Activated naive CD4-positive, alpha-beta T cell treated with anti-CD3 and anti-CD28 coated beads, Interleukin-2, amount 50 U/mL, for 24 hours (primary cell): ENCODE data around the gene LCTL.
"Not testable (repeated sequence)": the region's sequence is repeated elsewhere in the genome, so short reads cannot be mapped to it uniquely, and the experiment has no call there.

Experiments used
- H3K27ac Mint-ChIP-seq: one replicate; pipeline ENCODE4 v1.8.0; 2021; ENCODE audit warnings: mild to moderate bottlenecking, mixed read lengths
- H3K27me3 Mint-ChIP-seq: one replicate; pipeline ENCODE4 v1.8.0; 2021; ENCODE audit warnings: mixed read lengths
- H3K36me3 Mint-ChIP-seq: one replicate; pipeline ENCODE4 v1.8.0; 2021; ENCODE audit warnings: mixed read lengths
- H3K4me1 Mint-ChIP-seq: one replicate; pipeline ENCODE4 v1.8.0; 2021; ENCODE audit warnings: mixed read lengths
- H3K4me3 Mint-ChIP-seq: one replicate; pipeline ENCODE4 v1.8.0; 2021; ENCODE audit warnings: mild to moderate bottlenecking, mixed read lengths
- H3K9me3 Mint-ChIP-seq: one replicate; pipeline ENCODE4 v1.8.0; 2021; ENCODE audit warnings: mixed read lengths

Gene LCTL

DNA sequence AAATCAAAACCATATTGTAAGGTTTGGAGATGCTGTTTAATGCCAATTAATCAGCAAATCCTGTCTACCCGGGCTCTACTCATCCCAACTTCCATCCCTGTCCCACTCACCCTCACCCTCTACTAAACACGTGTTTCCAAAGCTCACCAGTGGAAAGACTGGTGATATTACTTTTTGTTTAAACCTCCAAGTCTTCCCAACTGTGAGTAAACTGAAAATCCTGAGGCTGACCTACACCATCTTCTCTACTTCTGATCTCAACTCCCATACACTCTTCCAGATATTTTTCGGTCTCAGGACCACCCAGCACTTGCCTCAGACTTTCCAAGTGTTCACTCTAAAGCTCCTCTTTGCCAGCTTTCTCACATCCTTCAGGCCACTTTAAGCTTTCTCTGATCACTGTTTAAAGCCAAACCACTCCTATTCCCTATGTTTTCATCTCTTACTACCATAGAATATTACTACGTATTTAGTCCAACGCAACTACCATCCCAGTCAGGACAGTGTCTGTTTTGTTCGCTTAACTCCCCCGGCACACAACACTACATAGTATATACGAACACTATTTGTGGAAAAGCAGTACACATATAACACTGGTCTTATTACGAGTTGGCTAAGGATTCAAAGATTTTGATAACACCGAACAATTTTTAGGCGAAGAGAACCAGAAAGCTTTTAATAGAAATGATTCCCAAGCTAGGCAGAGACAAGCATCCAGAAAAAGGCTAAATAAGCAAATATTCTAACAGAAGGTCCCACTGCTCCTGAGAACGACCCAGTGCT, 61.8 kb downstream of the LCTL start:
- peaks cover 62% of the 10 kb centered on the region for H3K4me1 Mint-ChIP-seq
- H3K36me3 Mint-ChIP-seq = peaks cover 39% of the 10 kb centered on the region
- H3K4me3 Mint-ChIP-seq = peak overlapping the region; percentile 97
- H3K9me3 Mint-ChIP-seq = no peaks in the 10 kb centered on the region
- peak overlapping the region; percentile 100 for H3K27ac Mint-ChIP-seq
- H3K27me3 Mint-ChIP-seq = no peaks in the 10 kb centered on the region

DNA sequence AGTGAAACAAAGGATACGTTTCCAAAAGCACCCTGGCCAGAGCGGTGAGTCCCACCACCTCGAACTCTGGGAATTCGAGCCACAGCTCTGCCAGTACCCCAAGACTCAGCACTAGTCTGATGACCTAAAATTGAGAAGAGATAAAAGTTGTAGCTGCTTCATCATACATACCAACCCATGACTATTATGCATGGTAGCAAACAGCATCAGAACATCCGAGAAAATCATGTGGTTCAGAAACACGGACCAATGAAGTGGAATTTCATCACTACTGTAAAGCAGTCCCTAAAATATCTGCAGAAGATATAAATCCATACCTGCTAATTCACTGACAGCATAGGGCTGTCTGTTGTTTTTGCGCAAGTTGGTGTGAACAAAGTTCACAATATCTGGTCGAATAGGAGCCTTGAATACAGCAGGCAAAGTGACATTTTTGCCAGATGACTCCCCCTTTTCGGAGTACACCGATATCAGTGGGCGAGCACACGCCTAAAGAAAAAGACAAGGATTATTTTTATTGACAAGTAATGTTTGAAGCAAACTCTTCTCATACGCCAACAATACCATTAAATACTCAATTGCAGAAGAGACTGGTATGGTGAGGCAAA, 62.7 kb downstream of the LCTL start:
- H3K36me3 Mint-ChIP-seq = peaks cover 40% of the 10 kb centered on the region
- H3K27ac Mint-ChIP-seq = peak overlapping the region; percentile 100
- H3K4me1 Mint-ChIP-seq = peaks cover 63% of the 10 kb centered on the region
- not testable (repeated sequence) for H3K27me3 Mint-ChIP-seq, H3K9me3 Mint-ChIP-seq
- peak overlapping the region; percentile 97 for H3K4me3 Mint-ChIP-seq

DNA sequence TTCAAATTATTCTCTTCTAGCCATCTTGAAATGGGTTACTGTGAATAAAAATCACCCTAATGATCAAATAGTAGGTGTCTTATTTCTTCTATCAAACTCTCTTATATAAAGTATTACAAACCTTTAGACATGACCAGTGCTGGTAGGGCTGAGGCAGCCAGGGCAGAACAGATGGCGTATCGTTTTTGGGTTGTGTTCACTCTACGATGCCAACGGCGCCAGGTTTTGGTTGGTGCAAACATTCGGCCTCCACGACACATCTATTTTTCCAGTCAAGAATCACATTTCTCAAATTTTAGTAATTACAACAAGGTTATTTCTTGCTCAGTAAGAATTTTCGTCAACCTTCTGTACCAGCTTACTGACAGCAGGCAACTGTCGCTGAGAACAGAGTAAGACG, 63.3 kb downstream of the LCTL start:
- no peaks in the 10 kb centered on the region for H3K9me3 Mint-ChIP-seq
- peaks cover 46% of the 10 kb centered on the region for H3K36me3 Mint-ChIP-seq
- peak overlapping the region; percentile 97 for H3K4me3 Mint-ChIP-seq
- peak overlapping the region; percentile 100 for H3K27ac Mint-ChIP-seq
- no peaks in the 10 kb centered on the region for H3K27me3 Mint-ChIP-seq
- peaks cover 62% of the 10 kb centered on the region for H3K4me1 Mint-ChIP-seq

DNA sequence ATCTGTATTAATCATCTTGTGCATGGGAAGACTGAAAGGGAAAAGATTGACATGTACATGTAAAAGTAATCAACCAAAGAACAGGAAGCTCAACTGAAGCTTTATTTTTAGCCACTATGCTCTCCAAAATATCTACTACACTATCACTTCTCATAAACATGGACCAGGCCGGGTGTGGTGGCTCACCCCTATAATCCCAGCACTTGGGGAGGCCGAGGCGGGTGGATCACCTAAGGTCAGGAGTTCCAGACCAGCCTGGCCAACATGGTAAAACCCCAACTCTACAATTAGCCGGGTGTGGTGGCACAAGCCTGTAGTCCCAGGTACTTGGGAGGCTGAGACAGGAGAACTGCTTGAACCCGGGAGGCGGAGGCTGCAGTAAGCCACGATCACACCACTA, 65.5 kb downstream of the LCTL start:
- Mint-ChIP-seq H3K36me3 (peaks cover 49% of the 10 kb centered on the region), H3K4me3 (peak overlapping the region; percentile 97), H3K27ac (peak overlapping the region; percentile 87), H3K4me1 (peaks cover 57% of the 10 kb centered on the region)
- not testable (repeated sequence) for H3K27me3 Mint-ChIP-seq, H3K9me3 Mint-ChIP-seq

DNA sequence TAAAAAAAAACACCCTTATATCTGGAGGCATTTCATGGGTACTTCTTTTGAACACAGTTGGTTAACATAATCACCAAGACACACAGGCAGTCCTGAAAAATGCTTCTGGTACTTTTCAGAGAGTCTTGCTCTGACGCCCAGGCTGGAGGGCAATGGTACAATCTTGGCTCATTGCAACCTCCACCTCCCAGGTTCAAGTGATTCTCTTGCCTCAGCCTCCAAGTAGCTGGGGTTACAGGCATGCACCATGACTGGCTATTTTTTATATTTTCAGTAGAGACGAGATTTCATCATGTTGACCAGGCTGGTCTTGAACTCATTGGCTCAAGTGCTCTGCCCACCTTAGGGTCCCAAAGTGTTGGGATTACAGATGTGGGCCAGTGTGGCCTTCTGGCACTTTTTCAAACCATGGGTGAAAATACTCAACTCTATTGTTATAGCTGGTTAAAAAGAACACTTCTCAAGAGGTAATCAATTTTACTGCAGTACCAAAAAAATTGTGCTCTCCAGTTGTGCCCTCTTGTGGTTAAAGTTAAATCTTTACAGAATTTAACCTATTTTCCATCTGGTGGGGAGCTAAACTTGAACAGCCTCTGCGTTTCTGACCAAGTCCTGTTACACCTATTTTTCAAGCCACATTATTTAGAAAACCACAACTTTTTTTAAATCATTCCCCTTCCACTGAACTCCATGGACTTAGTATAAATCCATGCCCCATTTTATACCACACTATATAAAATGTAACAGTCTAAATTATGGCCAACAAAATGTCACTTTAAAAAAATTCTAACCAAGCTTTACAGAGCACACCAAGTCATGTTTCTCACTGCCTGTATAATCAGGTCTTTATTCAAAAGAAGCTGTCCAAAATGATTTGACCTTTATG, 67.1 kb downstream of the LCTL start:
- Mint-ChIP-seq H3K27me3 (no peaks in the 10 kb centered on the region), H3K27ac (peak overlapping the region; percentile 97), H3K4me1 (peaks cover 68% of the 10 kb centered on the region), H3K36me3 (peaks cover 45% of the 10 kb centered on the region), H3K4me3 (peak overlapping the region; percentile 96), H3K9me3 (no peaks in the 10 kb centered on the region)
